ENCODE results near the gene ACTL7A. TPM values are rescaled to one million over a fixed set of nuclear protein-coding genes. Genes with fewer than 3 reads are reported as not detected.
"Not testable (repeated sequence)": the region's sequence is repeated elsewhere in the genome, so short reads cannot be mapped to it uniquely, and the experiment has no call there.

ACTL7A gene
- polyA plus RNA-seq, 10 donors = not detected

DNA sequence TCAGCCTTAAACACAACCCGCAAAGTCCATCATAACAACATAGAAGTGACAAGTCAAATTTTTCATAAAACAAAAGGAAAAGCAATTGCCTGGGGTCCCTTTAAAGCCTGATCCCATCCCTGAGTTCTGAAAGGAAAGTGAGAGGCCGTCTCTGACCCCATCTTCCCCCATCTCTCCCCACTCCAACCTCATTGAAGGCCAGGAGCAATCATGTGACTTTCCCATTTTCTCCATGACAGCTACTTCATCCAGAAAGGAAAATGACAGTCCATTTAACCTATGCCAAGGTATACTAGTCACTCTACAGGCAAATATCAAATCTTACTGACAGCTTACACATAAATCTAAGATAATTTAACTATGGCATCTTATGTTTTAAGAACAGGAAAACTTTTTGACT, 15.5 kb downstream of the ACTL7A start:
- no peak for DNase-seq

DNA sequence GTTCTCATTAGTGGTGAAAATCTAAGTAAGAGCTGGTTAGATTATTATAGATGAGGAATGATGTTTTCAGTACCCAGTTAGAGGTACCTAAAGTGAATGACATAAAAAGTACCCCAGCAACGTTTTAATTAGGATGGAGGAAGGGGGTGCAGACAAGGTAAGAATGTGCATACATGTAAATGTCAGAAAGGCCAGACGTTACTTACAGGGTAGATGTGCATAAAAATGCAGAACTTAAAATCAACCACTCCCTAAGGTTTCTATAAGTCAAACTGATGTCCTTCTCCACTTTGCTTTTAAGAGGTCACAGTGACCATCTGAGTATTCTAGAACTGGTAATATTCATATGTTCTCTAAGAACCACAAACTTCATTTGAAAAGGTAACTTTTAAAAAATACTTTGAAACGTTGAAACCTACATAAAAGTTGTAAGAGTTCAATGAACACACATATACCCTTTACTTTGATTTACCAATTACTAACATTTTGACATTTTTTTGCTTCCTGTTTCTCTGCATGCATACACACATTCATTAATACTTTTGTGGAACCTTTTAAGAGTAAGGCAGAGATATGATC, 18.8 kb downstream of the ACTL7A start:
- no peak for DNase-seq

- DNase-seq = no peak
Observed at GRCh38 chr9:108882052-108882888, 20.2 kb downstream of the ACTL7A start.

GRCh38 chr9:108883085-108883484, 21.0 kb downstream of the ACTL7A start:
- no peak for DNase-seq

- no peak for DNase-seq
Observed at GRCh38 chr9:108884701-108885100, 22.6 kb downstream of the ACTL7A start.

DNA sequence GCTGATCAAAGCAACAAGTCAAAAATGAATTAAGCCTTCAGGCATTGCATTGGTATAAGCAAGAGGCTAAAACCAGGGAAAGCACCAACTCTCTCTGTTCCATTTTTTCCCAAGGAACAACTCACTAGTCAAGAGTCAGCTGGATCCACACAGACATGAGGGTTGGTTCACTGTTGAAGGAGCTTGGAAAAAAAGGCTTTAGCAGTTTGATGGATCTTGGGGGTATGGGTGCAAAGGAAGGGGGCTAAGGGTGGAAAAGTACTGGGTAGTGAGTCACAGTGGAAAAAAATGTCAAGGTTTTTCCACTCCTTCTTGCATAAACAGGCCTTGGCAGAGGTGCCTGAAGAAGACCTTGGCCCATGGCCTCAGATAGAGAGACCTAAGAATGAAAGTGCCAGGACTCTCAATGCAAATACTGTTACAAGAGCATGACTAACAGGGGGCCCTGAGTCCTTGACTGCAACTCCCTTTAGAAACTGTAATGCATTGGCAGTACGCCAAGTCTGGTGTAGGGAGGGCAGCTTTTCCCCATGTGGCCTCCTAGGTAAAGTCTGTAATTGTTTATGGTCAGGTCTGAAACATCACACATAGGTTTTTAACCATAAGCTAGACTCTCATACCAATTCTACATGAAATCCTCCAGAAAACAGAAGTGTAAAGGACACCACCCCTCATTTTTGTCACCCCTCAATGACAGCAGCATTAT, 23.7 kb downstream of the ACTL7A start:
- DNase-seq = peak; percentile 2 to 39 (median 15)

DNA sequence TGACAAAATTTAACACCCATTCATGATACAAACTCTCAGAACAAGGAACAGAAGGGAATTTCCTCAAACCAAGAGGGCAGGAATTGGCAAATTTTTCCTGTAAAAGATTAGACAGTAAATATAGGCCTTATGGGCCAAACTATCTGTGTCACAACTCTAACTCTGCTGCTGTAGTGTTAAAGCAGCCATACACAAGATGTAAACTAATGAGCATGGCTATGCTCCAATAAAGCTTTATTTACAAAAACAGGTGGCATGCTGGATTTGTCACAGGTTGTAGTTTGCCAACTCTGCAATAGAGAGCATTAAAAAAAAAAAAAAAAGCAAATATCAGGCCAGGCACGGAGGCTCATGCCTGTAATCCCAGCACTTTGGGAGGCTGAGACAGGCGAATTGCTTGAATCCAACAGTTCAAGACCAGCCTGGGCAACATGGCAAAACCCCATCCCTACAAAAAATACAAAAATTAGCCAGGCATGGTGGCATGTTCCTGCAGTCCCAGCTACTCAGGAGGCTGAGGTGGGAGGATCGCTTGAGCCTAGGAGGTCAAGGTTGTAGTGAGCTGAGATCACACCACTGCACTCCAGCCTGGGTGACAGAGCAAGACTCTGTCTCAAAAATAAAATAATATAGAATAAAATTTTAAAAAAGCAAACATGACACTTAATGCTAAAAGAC, 24.7 kb downstream of the ACTL7A start:
- DNase-seq = not testable (repeated sequence)

DNA sequence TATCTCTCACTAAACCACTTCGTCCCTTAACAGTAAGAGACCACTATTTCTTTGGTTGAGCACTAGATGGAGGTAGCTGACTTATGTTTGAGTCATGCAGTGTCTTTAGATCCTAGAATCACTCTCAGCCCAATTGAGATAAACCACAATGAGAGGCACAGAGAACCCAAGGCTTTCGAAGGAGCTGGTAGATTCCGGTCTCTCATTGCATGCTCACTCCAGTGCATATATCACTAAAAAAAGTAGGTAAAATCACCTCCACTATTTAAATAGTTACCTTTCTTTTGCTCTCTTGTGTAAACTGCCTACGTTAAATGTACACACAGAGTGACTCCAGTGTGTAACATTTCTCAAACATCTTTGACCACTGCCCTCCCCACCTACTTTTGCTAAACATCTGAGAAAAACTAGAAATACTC, 27.6 kb downstream of the ACTL7A start:
- peak; percentile 1 to 14 (median 1) for DNase-seq

DNA sequence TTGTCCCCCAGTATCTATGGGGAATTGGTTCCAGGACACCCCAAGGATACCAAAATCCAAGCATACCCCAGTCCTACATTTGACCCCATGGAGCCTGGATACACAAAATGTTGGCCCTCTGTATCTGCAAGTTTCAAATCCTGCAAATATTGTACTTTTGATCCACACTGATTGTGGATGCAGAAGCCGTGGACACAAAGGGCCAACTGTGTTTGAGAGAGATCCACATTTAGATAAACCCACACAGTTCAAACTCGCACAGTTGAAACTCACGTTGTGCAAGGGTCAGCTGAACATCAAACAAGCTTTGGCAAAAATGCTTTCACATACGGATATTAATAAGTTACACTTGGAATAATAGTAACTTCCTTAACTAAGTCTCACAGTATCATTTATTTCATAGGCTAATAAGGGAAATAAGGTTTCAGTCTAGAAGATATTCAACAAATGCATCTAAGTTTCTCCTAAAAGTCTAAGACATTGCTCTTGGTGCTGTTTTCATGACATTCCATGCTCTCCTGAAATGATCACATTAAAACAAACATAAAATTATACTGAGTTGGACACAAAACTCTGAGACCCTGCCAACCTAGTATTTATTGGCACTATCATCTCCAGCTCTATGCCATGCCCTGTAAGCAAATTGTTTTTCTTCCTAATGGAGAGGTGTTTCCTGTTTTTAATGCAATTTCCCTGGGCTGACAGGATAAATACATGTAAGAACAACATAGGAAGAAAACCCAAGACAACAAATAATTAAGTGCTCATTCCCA, 32.3 kb downstream of the ACTL7A start:
- no peak for DNase-seq

GRCh38 chr9:108897324-108898096, 35.4 kb downstream of the ACTL7A start:
- no peak for DNase-seq

DNA sequence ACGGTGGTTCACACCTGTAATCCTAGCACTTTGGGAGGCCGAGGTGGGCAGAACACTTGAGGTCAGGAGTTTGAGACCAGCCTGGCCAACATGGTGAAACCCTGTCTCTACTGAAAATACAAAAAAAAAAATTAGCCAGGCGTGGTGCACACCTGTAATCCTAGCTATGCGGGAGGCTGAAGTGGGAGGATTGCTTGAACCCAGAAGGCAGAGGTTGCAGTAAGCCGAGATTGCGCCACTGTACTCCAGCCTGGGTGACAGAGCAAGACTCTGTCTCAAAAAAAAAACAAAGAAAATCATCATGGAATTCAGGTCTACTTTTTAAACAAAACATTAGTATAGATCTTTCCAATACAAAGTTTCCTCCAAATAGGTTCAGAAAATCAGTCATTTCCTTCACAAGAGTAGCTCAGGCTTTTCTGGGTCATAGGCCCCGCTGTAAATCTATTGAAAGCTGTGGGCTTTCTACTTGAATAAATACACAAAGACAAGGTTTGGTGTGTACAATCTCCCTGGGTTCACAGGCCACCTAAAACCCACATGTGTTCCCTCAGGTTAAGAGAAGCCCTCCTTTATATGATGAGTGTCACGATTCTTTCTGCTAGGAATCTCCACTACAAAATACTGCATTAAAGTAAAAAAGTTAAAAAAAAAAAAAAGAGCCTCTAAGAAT, 37.1 kb downstream of the ACTL7A start:
- not testable (repeated sequence) for DNase-seq

- no peak for DNase-seq
Observed at GRCh38 chr9:108900176-108900575, 38.1 kb downstream of the ACTL7A start.

GRCh38 chr9:108903420-108904103, 41.5 kb downstream of the ACTL7A start:
- DNase-seq = no peak

- no peak for DNase-seq
Observed at GRCh38 chr9:108904161-108904560, 42.1 kb downstream of the ACTL7A start.

DNA sequence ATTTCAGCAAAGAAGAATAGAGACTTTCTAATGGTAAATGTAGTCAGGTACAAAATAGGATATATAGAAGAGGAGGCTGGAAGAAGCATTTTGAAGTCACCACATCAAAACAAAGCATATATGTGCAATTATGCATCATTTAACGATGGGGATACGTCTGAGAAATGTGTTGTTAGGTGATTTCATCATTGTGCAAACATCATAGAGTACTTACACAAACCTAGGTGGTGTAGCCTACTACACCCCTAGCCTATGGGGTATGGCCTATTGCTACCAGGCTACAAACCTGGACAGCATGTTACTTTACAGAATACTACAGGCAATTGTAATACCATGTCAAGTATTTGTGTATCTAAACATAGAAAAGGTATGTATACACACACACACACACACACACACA, 43.4 kb downstream of the ACTL7A start:
- DNase-seq = no peak

GRCh38 chr9:108910402-108910801, 48.3 kb downstream of the ACTL7A start:
- DNase-seq = no peak

DNA sequence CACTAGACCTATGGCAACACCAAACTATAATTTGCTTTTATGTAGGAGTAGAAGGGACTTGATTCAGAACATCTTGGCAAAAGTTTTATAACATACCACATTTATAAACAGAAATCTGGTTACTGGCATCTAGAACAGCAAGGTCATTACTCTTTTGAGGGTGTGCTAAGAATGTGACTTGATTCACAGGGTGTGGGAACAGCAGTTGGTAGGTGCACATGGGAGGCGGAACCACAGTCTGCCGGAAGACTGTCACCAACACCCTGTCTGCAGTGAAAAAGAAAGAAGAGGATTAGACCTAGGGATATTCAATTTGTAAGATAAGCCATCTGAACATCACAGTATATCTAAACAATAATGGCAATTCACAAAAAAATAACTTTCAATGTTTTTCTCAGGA, 48.8 kb downstream of the ACTL7A start:
- DNase-seq = no peak

DNA sequence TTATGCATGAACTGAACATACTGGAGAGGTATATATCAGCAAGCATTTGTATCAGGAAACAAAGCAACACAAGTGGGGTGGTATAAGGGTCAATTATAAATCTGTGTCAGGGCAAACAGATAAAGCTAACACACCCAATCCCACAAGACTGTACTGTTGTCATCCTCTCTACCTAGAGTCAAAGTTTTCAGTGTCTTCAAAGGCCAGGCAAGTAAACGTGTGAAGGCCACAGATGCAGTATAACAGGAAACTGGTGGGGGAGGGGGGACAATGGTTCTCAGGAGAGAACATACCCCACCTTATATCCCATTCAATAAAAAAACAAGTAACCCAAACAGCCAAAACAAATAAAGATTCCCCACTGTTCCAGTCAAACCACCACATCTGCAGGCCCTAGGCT, 49.8 kb downstream of the ACTL7A start:
- DNase-seq = no peak
